H9 (cell line): Measurements from ENCODE around the gene GTF2F2. TPM values are rescaled to one million over a fixed set of nuclear protein-coding genes. Genes with fewer than 3 reads are reported as not detected.

ENCODE experiments used
- DNase-seq: peaks from one replicate; pipeline ENCODE4 v3.0.0-alpha.2; 2017
- H2AFZ ChIP-seq: one replicate; pipeline ENCODE4 v1.6.1; 2013; ENCODE audit warnings: mild to moderate bottlenecking, low read length, control low read depth, moderate library complexity
- H2AK5ac ChIP-seq: 2 replicates; pipeline ENCODE4 v1.6.1; 2013; ENCODE audit warnings: low read length, control low read depth, mixed read lengths; ENCODE audit not compliant: insufficient read length
- H2BK120ac ChIP-seq: one replicate; pipeline ENCODE4 v1.6.1; 2013; ENCODE audit warnings: low read depth, mild to moderate bottlenecking, low read length, control low read depth, inconsistent platforms; ENCODE audit not compliant: poor library complexity, severe bottlenecking
- H2BK12ac ChIP-seq: 2 replicates; pipeline ENCODE4 v1.6.1; 2013; ENCODE audit warnings: low read length, control low read depth, mixed read lengths, low read depth; ENCODE audit not compliant: insufficient read length
- H2BK15ac ChIP-seq: 2 replicates; pipeline ENCODE4 v1.6.1; 2013; ENCODE audit warnings: low read depth, low read length, control low read depth
- H2BK20ac ChIP-seq: one replicate; pipeline ENCODE4 v1.6.1; 2013; ENCODE audit warnings: low read depth, mild to moderate bottlenecking, low read length, control low read depth, inconsistent platforms; ENCODE audit not compliant: poor library complexity, severe bottlenecking
- H2BK5ac ChIP-seq: 2 replicates; pipeline ENCODE4 v1.6.1; 2013; ENCODE audit warnings: low read length, control low read depth, mixed read lengths; ENCODE audit not compliant: insufficient read length
- H3K14ac ChIP-seq: 2 replicates; pipeline ENCODE4 v1.6.1; 2013; ENCODE audit warnings: low read length, control low read depth; ENCODE audit not compliant: insufficient read depth
- H3K18ac ChIP-seq: 2 replicates; pipeline ENCODE4 v1.6.1; 2013; ENCODE audit warnings: low read depth, mild to moderate bottlenecking, mixed read lengths, low read length, control low read depth; ENCODE audit not compliant: insufficient read length
- H3K23ac ChIP-seq: 2 replicates; pipeline ENCODE4 v1.6.1; 2013; ENCODE audit warnings: low read length, control low read depth, mixed read lengths, low read depth; ENCODE audit not compliant: insufficient read length
- H3K23me2 ChIP-seq: 2 replicates; pipeline ENCODE4 v1.6.1; 2013; ENCODE audit warnings: low read depth, mild to moderate bottlenecking, mixed read lengths, low read length, control low read depth; ENCODE audit not compliant: insufficient read length, poor library complexity, severe bottlenecking
- H3K27ac ChIP-seq: 2 replicates; pipeline ENCODE4 v1.5.1; 2013; ENCODE audit warnings: low read length, control low read depth, mixed read lengths, low read depth; ENCODE audit not compliant: insufficient read length
- H3K27me3 ChIP-seq: 2 replicates; pipeline ENCODE4 v1.6.1; 2013; ENCODE audit warnings: low read length, control low read depth, inconsistent platforms; ENCODE audit not compliant: insufficient read depth
- H3K4ac ChIP-seq: 2 replicates; pipeline ENCODE4 v1.6.1; 2013; ENCODE audit warnings: low read depth, mild to moderate bottlenecking, control low read depth, inconsistent platforms, low read length, moderate library complexity
- H3K4me1 ChIP-seq: 2 replicates; pipeline ENCODE4 v1.6.1; 2013; ENCODE audit warnings: low read length, control low read depth, inconsistent platforms; ENCODE audit not compliant: insufficient read depth
- H3K4me2 ChIP-seq: 2 replicates; pipeline ENCODE4 v1.6.1; 2013; ENCODE audit warnings: low read length, control low read depth, mixed read lengths; ENCODE audit not compliant: insufficient read length, insufficient read depth
- H3K56ac ChIP-seq: 2 replicates; pipeline ENCODE4 v1.6.1; 2013; ENCODE audit warnings: low read depth, mild to moderate bottlenecking, mixed read lengths, low read length, control low read depth; ENCODE audit not compliant: insufficient read length
- H3K79me1 ChIP-seq: 2 replicates; pipeline ENCODE4 v1.6.1; 2013; ENCODE audit warnings: low read depth, mild to moderate bottlenecking, moderate library complexity, low read length, control low read depth, inconsistent platforms; ENCODE audit not compliant: insufficient read depth, poor library complexity, severe bottlenecking
- H3K79me2 ChIP-seq: 2 replicates; pipeline ENCODE4 v1.6.1; 2013; ENCODE audit warnings: low read length, control low read depth, inconsistent platforms; ENCODE audit not compliant: insufficient read depth
- H3K9ac ChIP-seq: 2 replicates; pipeline ENCODE4 v1.6.1; 2013; ENCODE audit warnings: low read length, control low read depth, mixed read lengths; ENCODE audit not compliant: insufficient read length; ENCODE audit errors: extremely low read depth
- H3K9me3 ChIP-seq: one replicate; pipeline ENCODE4 v1.6.1; 2013; ENCODE audit warnings: low read depth, low read length, inconsistent platforms; ENCODE audit not compliant: control insufficient read depth
- H3T11ph ChIP-seq: one replicate; pipeline ENCODE4 v1.6.1; 2013; ENCODE audit warnings: mild to moderate bottlenecking, low read length, control low read depth, inconsistent platforms
- H4K20me1 ChIP-seq: one replicate; pipeline ENCODE4 v1.6.1; 2013; ENCODE audit not compliant: control insufficient read depth, insufficient read length, insufficient read depth
- H4K5ac ChIP-seq: 2 replicates; pipeline ENCODE4 v1.6.1; 2013; ENCODE audit warnings: low read depth, mild to moderate bottlenecking, mixed read lengths, low read length, control low read depth; ENCODE audit not compliant: insufficient read length
- H4K8ac ChIP-seq: replicated peaks from 2 replicates; pipeline ENCODE4 v1.6.1; 2013; ENCODE audit warnings: low read length, control low read depth, mixed read lengths, low read depth; ENCODE audit not compliant: insufficient read length
- H4K91ac ChIP-seq: 2 replicates; pipeline ENCODE4 v1.6.1; 2013; ENCODE audit warnings: low read depth, mild to moderate bottlenecking, moderate library complexity, mixed read lengths, low read length, control low read depth; ENCODE audit not compliant: insufficient read length
- H3K27ac Mint-ChIP-seq, 3 experiments: 2 replicates in 2 of 3; 3 replicates in 1 of 3; pipeline ENCODE4 v1.8.0; 2020 to 2021; ENCODE audit warnings: mixed read lengths in 3 of 3, mild to moderate bottlenecking in 1 of 3, moderate library complexity in 1 of 3
- H3K27me3 Mint-ChIP-seq: 2 replicates; pipeline ENCODE4 v1.8.0; 2021; ENCODE audit warnings: low read depth, mild to moderate bottlenecking, moderate library complexity, mixed read lengths
- H3K36me3 Mint-ChIP-seq, 3 experiments: 2 replicates in 2 of 3; 3 replicates in 1 of 3; pipeline ENCODE4 v1.8.0; 2020 to 2021; ENCODE audit warnings: low read depth in 3 of 3, mixed read lengths in 3 of 3; ENCODE audit not compliant: insufficient read depth in 1 of 3
- H3K4me1 Mint-ChIP-seq, 2 experiments: 2 replicates each; pipeline ENCODE4 v1.8.0; 2020; ENCODE audit warnings: mixed read lengths in 2 of 2
- H3K4me3 Mint-ChIP-seq, 2 experiments: 2 replicates in 1 of 2; 3 replicates in 1 of 2; pipeline ENCODE4 v1.8.0; 2020 to 2021; ENCODE audit warnings: mild to moderate bottlenecking in 2 of 2, mixed read lengths in 2 of 2, moderate library complexity in 1 of 2
- H3K9me3 Mint-ChIP-seq, 2 experiments: 2 replicates in 1 of 2; 3 replicates in 1 of 2; pipeline ENCODE4 v1.8.0; 2020; ENCODE audit warnings: mild to moderate bottlenecking in 2 of 2, mixed read lengths in 2 of 2, moderate library complexity in 1 of 2
- CTCF ChIP-seq: fragments of 200-600 bp; sonication (generic); conservative IDR thresholded peaks from 3 replicates; pipeline ENCODE4 v1.8.0; 2021; ENCODE audit warnings: antibody characterized with exemption, mild to moderate bottlenecking
- WGBS: extraction: QIAGEN DNeasy Blood & Tissue Kit; methylation state at CpG from one replicate; pipeline ENCODE4 v1.1.7; 2013; ENCODE audit warnings: missing lambda C conversion rate, low lambda C conversion rate, mixed read lengths; ENCODE audit not compliant: insufficient read length; ENCODE audit errors: extremely low coverage; 5-methylcytosine and 5-hydroxymethylcytosine counted together
- total RNA-seq: library from RNA; stranded (reverse); gene quantifications from 2 replicates; pipeline ENCODE4 v1.2.1, GENCODE V29; 2021

Gene GTF2F2
- total RNA-seq, 1 experiment from 2014 or later, result 29.6 TPM

GRCh38 chr13:45295536-45295935 lies 175.2 kb downstream of the GTF2F2 start:
- Histone ChIP-seq H3K4ac (no peak overlapping the region), H3K9ac (no peak overlapping the region), H3K79me2 (no peaks in the 10 kb centered on the region), H4K91ac (no peak overlapping the region), H3K14ac (no peak overlapping the region), H2AFZ (no peak overlapping the region), H3K56ac (no peak overlapping the region), H3K23ac (no peak overlapping the region), H3K18ac (no peak overlapping the region), H2BK20ac (no peak overlapping the region), H2BK12ac (no peak overlapping the region), H4K5ac (no peak overlapping the region), H2BK120ac (no peak overlapping the region), H3T11ph (no peak overlapping the region), H2AK5ac (no peak overlapping the region), H3K79me1 (no peaks in the 10 kb centered on the region), H3K4me1 (no peaks in the 10 kb centered on the region), H3K9me3 (no peaks in the 10 kb centered on the region), H4K8ac (no peak overlapping the region), H3K23me2 (no peaks in the 10 kb centered on the region), H3K27ac (no peak overlapping the region), H3K4me2 (no peak overlapping the region), H3K27me3 (no peaks in the 10 kb centered on the region), H2BK15ac (no peak overlapping the region), H2BK5ac (no peak overlapping the region), H4K20me1 (no peaks in the 10 kb centered on the region)
- WGBS, result no CpG with 5 or more reads among the region's 7 CpGs
- Mint-ChIP-seq H3K9me3 (no peaks in the 10 kb centered on the region), H3K27ac (peak overlapping the region in 1 of 3 experiments; percentile 46; a peak in 2 of 7 replicates), H3K27me3 (no peaks in the 10 kb centered on the region; the same call in 1 of the 2 replicates), H3K4me1 (peaks cover 11 to 15% of the 10 kb centered on the region in 2 experiments; a peak in 3 of 4 replicates), H3K4me3 (no peak overlapping the region), H3K36me3 (no peaks in the 10 kb centered on the region)
- TF ChIP-seq CTCF, result no peak
- no peak for DNase-seq
